Measurements from ENCODE around the gene PITX1.
"Not testable (repeated sequence)": the region's sequence is repeated elsewhere in the genome, so short reads cannot be mapped to it uniquely, and the experiment has no call there.

The PITX1 gene

DNA sequence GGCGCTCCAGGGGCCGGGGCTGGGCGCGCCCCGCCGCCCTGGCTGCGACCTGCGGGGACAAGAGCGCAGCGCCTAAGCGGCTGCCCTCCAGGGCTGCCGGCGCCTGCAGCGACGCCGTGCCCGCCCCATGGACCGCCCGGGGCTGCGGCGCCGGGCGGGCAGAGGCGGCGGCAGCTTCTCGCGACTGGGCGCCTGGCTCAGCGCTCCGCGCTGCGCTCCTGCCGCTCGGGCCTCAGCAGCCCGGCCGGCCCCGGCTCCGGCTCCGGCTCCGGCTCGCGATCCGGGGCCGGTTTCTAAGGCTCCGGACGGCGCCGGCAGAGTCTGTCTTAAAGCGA lies at the start of gene PITX1:
Gene PITX1 (minus strand): TSS at position 328 of the 335 bp plus-strand sequence. CDS start 347 bp downstream, outside the sequence.
- DNase-seq (ENCODE audit: low read depth) = no peak

DNA sequence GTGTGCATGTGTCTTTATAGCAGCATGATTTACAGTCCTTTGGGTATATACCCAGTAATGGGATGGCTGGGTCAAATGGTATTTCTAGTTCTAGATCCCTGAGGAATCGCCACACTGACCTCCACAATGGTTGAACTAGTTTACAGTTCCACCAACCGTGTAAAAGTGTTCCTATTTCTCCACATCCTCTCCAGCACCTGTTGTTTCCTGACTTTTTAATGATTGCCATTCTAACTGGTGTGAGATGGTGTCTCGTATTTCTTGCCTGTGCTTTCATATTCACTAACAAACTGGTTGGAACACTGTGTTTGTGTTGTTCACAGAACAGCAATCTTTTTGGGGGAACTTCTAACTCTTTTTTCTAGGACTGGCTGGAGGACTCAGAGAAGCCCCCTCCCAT lies 49.3 kb upstream of the PITX1 start:
- DNase-seq (ENCODE audit: low read depth) = not testable (repeated sequence)

DNA sequence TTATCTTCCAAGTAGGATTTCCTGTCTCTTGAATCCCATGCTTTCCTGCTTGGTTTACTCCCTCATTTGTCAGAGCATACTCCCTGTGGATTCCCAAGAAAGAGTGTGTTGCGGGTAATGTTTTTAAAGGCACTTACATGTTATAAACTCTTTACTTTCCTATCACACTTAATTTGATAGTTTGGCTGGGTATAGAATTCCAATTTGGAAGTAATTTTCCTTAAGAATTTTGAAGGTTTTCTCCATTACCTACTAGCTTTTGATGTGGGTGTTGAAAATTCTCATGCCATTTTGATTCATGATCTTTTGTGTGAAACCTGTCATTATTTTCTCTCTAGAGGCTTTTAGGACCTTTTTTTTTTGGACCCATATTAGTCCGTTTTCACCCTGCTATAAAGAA lies 47.2 kb upstream of the PITX1 start:
- no peak for DNase-seq (ENCODE audit: low read depth)

DNA sequence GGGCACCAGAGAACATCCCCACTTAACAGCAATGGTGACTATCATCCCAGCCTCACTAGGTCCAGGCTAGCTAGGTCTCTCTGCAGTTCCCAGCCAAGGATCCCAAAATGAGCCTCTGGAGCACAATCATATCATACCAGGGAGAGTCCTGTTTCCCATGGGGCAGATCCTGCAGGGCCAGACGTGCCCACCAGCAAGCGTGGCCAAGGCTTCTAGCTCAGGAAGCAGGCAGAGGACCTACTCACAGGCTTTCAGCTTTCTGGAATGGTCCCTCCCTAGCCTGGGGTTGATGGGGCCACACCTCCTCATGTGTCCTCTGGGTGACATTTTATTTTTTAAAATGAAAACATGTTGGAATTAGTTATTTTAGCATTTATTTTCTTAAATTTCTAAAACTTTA lies 45.7 kb upstream of the PITX1 start:
- no peak for DNase-seq (ENCODE audit: low read depth)

DNA sequence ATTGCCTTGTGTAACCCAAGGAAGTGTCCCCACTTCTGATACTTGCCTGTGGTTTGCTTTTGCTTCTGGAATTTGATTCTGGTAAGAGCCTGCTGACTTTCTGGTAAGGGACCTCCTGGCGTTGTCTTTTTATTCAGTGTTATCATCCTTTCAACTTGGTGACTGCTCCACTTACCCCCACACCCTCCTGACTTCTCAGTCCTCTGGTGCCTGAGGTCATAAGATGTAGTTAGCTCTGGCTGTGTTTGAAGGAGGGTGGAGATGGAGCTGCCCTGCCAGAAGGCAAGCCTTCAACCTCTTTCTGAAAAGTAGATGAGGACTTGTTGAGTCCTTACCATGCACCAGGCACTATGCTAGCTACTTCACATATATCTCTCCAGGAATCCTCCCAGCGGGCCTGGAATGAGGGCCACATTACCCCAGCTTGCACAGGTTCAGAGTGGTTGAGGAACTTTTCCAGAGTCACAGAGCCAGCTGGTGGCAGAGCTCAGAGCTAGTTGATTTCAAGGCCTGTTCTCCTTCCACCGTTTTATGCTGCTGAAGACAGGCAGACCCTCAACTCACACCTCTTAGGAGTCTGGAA lies 45.2 kb upstream of the PITX1 start:
- DNase-seq (ENCODE audit: low read depth) = no peak

DNA sequence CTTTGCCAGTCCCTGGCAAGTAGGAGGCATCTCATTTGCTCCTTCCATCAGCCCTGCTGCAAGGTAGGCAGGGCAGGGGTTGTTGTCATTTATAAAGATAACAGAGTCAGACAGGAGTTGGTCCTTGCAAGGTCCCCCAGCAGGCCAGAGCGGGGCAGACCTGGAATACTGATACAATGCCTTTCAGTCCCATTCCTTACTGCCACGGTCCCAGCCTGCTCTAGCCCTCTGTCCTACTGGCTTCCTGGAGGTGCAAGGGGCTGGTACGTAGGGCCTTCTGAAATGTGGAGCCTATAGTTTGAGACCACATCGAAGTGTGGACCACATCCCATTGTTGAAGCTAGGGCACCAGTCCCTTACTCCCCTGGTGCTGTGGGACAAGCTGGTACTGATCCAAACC lies 42.8 kb upstream of the PITX1 start:
- DNase-seq (ENCODE audit: low read depth) = no peak

DNA sequence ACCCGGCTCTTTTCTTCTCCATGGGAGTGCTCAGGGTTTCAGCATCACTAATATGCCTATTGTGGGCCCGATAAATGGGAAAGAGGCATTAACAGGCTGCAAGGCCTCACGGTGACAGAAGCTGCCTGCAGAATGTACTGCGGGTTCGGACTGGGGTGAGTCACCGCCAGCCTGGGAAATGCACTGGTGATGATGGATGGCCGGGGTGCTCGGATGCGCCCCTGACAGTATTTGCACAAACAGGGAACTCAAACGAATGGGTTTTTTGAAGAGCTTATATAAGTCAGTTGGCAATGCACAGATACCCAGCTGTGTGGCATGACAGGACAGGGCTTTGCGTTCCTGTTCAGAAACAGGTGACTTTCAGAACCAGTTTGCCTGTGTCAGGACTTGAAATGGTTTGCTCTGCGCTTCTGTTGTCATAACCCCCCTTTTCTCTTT lies 42.0 kb upstream of the PITX1 start:
- no peak for DNase-seq (ENCODE audit: low read depth)

DNA sequence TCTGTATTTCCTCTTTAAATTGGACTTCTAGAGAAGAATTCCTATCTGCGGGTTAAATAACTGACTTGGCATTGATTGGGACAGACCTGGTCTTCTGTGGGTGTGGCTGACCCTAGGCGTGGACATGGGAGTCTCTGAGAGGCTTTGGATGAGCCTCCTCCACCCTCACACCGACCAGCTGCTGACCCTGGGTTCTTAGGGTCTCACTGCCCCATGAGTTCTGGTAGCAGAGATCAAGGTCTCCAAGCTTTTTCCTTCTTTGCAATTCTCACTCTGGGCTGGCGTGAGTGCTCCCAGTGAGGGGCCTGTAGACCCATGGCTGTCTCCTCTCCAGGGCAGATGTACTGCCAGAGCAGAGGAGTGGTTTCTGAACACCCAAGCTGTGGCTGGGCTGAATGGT lies 41.6 kb upstream of the PITX1 start:
- no peak for DNase-seq (ENCODE audit: low read depth)

DNA sequence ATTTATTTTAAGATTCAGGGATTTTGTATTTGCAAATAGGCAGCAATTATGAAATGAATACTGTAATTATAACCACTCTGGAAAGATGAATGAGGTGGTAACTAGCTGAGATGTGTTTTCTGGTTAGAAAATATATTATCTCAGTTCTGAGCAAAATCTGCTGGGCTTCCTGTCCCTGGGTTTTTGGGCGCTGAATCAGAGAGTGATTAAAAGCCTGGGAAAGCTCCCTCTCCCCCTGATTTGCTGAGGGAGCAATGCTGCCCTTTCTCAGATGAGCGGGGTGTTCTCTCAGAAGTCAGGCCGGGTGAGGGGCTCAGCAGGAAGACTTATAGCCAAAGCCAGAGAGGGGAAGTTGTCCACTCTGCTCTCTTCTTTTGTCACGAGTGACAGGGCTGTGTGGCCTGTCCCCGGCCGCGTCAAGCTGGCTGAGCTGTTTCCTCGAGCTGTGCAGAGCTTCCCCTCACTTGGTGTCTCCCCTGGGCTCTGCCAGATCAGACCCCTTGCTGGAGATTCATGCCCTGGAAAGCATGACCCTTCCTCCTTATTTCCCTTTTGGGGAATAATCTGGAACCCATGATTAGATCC lies 39.8 kb upstream of the PITX1 start:
- no peak for DNase-seq (ENCODE audit: low read depth)

DNA sequence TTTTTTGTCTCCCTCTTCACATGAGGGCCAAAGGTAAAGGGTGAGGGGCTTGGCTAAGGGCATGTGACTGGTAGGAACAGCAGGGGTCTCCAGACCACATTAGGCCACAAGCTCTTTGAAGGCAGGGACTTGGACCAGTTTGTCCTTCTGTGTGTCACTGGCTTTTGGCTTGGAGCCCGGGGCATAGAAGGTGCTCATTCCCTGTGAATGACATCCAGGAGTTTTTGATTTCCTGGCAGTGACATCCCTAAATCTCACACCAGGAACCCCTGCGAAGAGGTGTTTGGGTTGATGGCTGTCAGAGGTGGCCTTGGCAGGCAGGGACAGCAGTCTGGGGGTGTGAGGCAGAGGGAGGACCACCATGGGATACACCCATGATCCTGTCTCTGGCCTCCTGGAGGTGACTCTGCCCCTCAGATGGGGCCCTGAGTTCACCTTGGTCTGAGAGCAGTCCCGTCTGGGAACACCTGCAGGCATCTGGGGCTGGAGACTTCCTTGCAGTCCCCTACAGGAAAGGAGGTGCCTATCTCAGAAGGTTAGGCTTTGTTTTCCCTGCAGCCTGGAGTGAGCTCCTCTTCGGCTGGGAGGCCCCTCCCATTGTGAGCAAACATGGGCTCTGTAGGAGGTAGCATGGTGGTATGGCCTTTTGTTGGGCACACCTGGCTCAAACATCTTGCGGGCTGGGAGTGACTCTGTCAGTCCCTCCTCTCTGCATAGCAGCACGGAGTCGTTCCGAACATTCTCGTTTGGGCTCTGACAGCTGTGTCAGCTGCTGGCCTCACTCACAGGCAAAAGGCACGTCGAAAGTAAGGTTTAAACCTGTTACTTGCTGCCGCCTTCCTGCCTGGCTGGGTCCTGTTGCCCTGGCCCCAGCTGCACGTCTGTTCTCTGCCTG lies 38.6 kb upstream of the PITX1 start:
- DNase-seq (ENCODE audit: low read depth) = no peak

DNA sequence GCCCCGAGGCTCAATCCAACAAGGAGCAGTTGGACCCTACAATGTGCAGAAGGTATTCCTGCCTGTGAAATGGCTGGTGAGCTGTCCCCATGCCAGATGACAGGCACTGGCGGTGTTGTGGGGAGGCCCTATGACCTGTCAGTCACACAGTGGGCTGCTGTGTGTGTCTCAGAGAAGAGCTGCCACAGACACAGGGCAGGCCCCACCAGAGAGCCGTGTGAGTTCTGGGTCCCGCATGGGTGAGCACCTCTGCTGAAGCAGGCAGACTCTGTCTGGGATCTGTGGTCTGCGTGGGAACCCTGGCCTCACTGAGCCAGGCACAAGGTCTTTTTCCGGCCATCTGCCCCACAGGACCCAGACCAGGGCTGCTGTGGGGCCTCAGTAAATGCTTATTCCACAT lies 37.3 kb upstream of the PITX1 start:
- no peak for DNase-seq (ENCODE audit: low read depth)

DNA sequence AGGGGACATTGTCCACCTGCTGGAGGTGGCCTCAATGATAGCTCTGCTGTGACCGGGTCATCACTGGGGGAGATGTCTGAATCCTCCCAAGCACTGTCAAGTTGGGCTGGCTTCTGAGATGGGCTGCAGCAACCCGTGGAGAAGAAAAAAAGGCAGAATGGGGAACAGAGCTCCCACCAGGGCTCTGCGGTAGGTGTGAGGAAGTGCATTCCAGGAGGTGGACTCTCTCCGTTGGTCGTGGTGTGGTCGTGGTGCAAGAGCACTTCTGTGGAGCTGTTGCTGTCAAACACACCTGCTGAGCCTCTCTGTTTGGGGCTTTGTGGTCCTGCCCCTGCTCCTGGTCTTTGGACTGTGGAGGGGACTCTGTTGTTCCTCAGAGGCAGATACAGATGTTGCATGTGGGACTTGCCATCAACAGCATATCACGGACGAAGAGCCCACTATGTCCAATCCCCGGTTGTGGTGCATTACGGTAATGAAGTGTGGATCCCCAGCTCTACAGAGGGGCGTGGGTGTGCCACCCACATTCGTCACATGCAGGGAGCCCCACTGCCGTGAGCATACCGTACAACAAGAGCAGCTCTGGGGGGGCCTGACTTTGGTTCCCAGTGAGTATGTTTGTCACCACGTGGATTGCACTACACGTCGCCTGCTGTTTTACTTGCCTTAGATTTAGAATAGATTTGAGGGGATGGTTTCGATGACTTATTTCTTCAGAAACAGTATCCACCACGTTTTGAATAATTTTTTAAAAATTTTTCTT lies 36.0 kb upstream of the PITX1 start:
- no peak for DNase-seq (ENCODE audit: low read depth)

DNA sequence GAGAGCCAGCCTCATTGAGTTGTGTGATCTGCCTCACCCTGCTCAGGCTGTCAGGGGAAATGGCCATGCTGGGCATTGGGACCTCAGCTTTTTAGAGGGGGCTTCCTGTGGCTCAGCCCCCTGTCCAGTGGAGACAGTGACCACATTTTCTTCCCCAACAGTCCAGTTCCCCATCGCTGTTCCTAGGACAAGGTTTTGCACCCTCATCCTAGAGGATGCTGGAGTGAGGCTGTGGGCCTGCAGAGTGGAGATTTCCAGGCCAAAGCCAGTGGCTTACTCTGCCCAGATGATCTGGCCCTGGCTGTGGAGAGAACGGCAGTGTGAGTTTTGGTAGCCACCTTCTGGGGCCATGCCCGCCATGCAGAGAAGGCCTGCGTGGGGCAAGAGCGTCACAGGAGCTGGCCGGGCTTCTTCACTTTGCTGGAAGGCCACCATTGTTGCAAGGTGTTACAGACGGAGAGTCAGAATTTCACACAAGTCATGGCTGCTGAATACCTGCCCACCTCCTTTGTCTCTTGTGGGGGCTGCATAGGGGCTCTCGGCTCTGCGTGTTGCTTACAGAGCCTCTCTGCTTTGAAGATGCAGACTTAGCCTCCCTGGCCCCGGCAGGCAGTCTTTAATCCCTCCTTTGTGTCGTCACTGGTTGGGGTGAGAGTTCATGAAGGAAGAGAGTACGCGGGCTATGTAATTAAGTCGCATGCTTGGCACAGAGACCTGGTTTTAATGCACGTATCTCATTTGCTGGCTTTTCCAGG lies 35.2 kb upstream of the PITX1 start:
- no peak for DNase-seq (ENCODE audit: low read depth)

DNA sequence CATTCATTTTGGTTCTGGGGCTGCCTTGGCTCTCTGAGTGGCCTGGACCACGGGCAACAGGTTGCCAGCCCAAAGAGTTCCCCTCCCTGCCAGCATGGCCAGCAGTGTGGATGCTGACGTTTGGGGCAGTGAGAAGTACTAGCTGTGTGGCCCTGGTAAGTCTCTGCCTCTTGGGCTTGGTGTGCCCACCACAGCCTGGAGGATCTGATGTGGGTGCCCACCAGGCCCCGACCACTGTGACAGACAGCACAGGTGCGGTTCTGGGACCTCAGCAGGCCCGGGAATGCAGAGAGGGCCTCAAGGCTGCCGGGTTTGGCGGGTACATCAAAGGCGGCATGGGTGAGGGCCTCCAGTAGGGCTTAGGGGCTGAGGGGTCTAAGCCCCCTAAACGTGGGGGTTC lies 33.6 kb upstream of the PITX1 start:
- no peak for DNase-seq (ENCODE audit: low read depth)

DNA sequence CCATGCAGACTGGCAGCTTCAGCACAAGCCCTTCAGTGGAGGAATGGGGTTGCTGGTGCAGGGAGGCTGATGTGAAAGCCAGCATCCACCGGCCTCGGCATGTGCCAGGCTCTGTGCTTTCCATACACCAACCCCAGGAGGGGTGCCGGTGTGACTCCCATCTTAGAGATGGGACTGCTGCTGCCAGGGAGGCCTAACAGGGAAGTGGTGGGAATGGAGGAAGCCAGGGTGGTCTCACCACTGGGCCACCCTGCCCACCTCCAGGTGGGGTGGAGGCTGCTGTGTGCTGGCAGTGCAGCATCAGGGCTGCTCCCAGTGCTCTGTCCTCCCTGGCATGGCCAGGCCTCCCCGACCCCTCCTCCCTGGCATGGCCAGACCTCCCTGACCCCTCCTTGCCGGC lies 32.8 kb upstream of the PITX1 start:
- no peak for DNase-seq (ENCODE audit: low read depth)

DNA sequence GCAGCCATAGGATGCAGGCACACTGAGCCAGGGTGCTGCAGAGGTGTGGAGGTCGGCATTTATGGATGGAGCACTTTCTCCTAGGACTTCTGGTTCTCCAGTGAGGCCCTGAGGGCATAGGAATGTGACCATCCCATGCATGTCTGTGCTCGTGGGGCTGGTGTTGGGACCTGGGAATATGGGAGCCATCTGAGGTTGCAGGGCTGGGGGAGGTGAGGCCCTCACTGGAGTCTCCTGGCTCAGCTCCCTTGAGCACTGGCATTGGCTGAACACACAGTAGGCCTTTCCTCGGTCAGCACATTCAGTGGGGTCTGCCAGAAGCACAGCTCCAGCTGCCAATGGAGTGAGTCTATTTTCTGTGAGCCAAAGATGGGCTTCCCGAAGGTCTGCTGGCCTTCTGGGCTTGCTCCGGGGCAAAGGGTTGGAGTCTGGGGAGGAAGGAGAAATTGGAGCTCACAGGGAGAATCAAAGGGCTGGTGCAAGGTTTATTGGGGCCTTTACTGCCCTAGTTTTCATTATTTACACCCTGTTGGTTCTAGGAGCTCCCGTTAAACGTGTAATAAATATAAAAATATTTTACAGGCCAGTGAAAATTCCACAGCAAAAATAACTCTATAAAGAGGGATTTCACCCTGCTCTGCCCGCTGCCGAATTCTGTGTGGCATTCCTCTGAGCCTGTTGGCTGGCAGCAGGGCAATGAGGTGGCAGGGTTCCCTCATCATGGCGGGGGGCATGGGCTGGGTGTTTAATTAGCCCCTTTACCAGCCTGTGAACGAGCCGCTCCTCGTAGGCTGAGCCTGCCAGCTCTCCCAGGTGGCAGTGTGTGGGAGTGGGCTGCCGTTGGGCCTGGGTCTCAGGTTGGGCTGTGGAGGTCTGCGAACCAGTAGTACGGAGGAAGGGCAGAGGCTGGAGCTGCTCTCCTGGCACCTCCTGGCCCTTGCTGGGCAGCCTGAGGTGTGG lies 31.6 kb upstream of the PITX1 start:
- no peak for DNase-seq (ENCODE audit: low read depth)

DNA sequence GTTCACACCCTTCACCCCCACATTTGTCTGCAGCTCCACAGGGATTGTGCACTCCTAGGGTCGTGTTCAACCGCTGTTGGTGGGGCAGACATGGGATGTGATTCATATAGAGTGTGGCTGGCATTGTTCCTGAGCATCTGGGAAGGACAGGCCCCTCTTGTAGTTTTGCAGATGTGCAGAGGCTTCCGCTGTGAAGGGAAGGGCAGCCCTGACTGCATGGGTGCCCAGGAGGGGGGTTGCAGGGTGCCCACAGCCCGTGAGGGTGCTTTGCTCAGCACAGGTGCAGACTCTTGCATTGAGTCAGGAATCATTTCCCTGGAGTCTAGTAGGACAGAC lies 30.2 kb upstream of the PITX1 start:
- DNase-seq (ENCODE audit: low read depth) = no peak

DNA sequence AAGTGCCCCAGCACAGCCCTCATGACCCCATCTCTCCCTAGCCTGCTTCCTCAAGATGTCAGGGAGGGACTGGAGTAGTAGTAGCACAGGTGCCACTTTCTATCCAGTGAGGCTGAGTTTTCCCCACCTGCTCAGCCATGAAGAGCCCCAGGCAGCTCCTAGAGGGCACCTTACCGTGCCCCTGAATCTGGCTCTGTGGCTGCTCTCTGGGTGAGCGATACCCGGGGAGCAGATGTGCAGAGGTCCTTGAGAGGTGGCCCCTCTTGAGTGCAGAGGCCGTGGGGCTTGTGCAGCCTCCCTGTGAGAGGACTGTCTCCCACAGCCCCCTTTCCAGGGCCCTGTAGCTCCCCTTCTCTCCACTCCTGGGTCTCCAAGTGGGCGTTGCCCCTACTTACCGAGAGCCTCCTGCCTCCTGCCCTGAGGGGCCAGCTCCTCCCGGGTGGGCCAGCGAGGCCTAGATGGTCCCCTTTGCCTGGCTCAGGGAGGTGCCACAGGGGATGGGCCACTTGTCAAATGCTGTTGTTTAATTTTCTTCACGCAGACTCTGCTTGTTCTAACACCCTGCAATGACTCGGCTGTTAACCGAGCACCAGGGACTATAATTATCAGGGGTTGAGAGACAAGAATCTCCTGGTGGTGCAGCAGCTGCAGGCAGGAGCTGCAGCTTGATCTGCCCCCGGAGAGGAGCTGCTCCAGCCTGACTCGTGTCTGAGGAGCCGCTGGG lies 29.6 kb upstream of the PITX1 start:
- DNase-seq (ENCODE audit: low read depth) = no peak

DNA sequence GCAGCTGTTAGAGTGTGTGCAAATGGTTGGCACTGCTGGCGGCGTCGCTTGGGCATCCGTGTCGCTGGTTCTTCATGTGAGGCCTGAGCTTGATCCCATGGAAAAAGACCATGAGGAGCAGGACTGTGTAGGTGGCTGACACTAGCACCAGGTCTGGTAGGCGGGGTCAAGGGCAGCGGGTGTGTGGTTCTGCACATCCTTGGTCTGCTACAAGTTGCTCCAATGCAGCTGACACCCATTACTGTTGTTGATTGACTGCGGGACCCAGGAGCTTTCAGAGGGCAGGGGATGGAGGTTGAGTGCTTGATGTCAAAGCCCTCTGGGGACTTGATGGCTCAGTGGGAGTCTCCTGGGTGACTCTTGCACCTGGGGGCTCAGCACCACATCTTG lies 29.0 kb upstream of the PITX1 start:
- DNase-seq (ENCODE audit: low read depth) = no peak
